NCI-H2227 treated with DMSO at 0.1 percent for 48 hours (cell line): ENCODE data around the gene GSE1.

Source experiments
- DNase-seq: peaks from one replicate; lab custom pipeline; 2025; lab: John Stamatoyannopoulos, UW

GSE1 gene

GRCh38 chr16:85659336-85659735 lies 46.2 kb downstream of the GSE1 start:
- DNase-seq = no peak

- DNase-seq = peak; percentile 10
These were observed 46.8 kb downstream of the GSE1 start for GRCh38 chr16:85659805-85660511.

- DNase-seq = no peak
These were observed 48.0 kb downstream of the GSE1 start for GRCh38 chr16:85660843-85661739.

GRCh38 chr16:85661740-85662481 lies 48.8 kb downstream of the GSE1 start:
- DNase-seq = no peak

- DNase-seq = no peak
These were observed 49.3 kb downstream of the GSE1 start for GRCh38 chr16:85662482-85662812.

- no peak for DNase-seq
These were observed 50.1 kb downstream of the GSE1 start for GRCh38 chr16:85662976-85663830.

- no peak for DNase-seq
These were observed 50.8 kb downstream of the GSE1 start for GRCh38 chr16:85663891-85664321.

- no peak for DNase-seq
These were observed 51.7 kb downstream of the GSE1 start for GRCh38 chr16:85664580-85665372.

- no peak for DNase-seq
These were observed 52.2 kb downstream of the GSE1 start for GRCh38 chr16:85665373-85665740.

- no peak for DNase-seq
These were observed 52.8 kb downstream of the GSE1 start for GRCh38 chr16:85665929-85666328.

- DNase-seq = no peak
These were observed 54.1 kb downstream of the GSE1 start for GRCh38 chr16:85667261-85667660.

- no peak for DNase-seq
These were observed 54.8 kb downstream of the GSE1 start for GRCh38 chr16:85667841-85668413.

GRCh38 chr16:85668676-85669424 lies 55.7 kb downstream of the GSE1 start:
- DNase-seq = no peak

GRCh38 chr16:85670840-85671239 lies 57.7 kb downstream of the GSE1 start:
- DNase-seq = no peak

GRCh38 chr16:85673529-85674417 lies 60.7 kb downstream of the GSE1 start:
- no peak for DNase-seq

- DNase-seq = no peak
These were observed 61.3 kb downstream of the GSE1 start for GRCh38 chr16:85674418-85674755.

- DNase-seq = no peak
These were observed 61.7 kb downstream of the GSE1 start for GRCh38 chr16:85674828-85675227.

GRCh38 chr16:85675251-85675874 lies 62.2 kb downstream of the GSE1 start:
- no peak for DNase-seq
